AG09309 (cell line): Measurements from ENCODE around the gene ARFRP1.

Experiments
- DNase-seq: peaks from one replicate; pipeline ENCODE4 v3.0.0-alpha.2; 2010; ENCODE audit warnings: low read depth
- H3K4me3 ChIP-seq: 2 replicates; pipeline ENCODE4 v1.5.1; 2011; ENCODE audit warnings: mild to moderate bottlenecking, low read depth, low read length, moderate library complexity; ENCODE audit not compliant: control insufficient read depth
- TF ChIP-seq, protein P1 (sequence below): IDR thresholded peaks from 2 replicates; pipeline ENCODE4 v1.5.1; 2011; ENCODE audit warnings: mild to moderate bottlenecking, low read depth, low read length, inconsistent platforms; ENCODE audit not compliant: insufficient read depth, control insufficient read depth; ENCODE audit errors: missing control alignments

The ARFRP1 gene

DNA sequence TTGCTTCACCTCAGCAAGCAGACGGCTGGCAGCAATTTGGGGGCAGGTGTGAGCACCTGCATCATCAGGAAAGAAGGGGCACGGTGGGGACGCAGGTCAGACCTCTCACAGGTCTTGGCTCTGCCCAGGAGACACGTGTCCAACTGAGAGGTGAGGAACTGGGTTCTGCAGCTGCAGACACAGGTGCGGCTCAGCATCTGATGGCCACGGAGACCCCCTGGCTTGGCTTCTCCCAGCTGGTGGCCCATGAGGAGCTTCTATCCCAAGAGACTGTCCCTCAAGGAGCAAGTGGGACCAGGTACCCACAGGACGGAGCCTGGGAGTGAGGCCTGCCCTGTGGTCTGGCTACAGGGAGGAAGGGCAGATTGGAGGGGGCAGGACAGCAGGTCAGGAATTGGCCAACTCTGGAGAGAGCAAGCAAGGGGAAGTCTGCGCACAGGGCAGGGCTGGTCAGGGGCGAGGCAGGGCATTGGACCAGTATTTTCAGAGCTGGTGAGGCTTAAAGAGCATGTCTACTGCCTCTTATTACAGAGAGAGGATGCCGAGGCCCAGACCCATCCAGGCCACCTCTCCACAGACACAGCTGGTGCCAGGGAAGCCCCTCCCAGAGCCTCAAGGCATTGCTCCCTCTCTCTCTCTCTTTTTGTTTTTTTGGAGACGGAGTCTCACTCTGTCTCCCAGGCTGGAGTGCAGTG is 58.7 kb downstream of the ARFRP1 start:
- TF ChIP-seq, protein P1, sequence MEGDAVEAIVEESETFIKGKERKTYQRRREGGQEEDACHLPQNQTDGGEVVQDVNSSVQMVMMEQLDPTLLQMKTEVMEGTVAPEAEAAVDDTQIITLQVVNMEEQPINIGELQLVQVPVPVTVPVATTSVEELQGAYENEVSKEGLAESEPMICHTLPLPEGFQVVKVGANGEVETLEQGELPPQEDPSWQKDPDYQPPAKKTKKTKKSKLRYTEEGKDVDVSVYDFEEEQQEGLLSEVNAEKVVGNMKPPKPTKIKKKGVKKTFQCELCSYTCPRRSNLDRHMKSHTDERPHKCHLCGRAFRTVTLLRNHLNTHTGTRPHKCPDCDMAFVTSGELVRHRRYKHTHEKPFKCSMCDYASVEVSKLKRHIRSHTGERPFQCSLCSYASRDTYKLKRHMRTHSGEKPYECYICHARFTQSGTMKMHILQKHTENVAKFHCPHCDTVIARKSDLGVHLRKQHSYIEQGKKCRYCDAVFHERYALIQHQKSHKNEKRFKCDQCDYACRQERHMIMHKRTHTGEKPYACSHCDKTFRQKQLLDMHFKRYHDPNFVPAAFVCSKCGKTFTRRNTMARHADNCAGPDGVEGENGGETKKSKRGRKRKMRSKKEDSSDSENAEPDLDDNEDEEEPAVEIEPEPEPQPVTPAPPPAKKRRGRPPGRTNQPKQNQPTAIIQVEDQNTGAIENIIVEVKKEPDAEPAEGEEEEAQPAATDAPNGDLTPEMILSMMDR: no peak
- DNase-seq: no peak
- no peak overlapping the region for H3K4me3 ChIP-seq
